H1 (cell line): Measurements from ENCODE around the gene DNAH8.

ENCODE experiments used
- BRCA1 ChIP-seq: IDR thresholded peaks from 2 replicates; pipeline ENCODE4 v1.6.1; 2012; ENCODE audit warnings: low read depth, low read length, improper control_type of control experiment
- EP300 ChIP-seq, 2 experiments: IDR thresholded peaks; 1 replicate in 1 of 2; 2 replicates in 1 of 2; pipeline ENCODE4 v1.6.1; 2011 to 2012; ENCODE audit warnings: low read depth in 2 of 2, low read length in 2 of 2, mild to moderate bottlenecking in 2 of 2, borderline replicate concordance in 1 of 2, inconsistent platforms in 1 of 2, moderate library complexity in 1 of 2
- HDAC2 ChIP-seq, 2 experiments: fragments of 300-600 bp in 1 of 2; sonication (generic) in 1 of 2; IDR thresholded peaks; 2 replicates each; pipeline ENCODE4 v1.6.1; 2011 to 2012; ENCODE audit warnings: low read depth in 2 of 2, low read length in 2 of 2, mild to moderate bottlenecking in 2 of 2, moderate library complexity in 2 of 2, borderline replicate concordance in 1 of 2, inconsistent platforms in 1 of 2
- SAP30 ChIP-seq: fragments of 300-600 bp; sonication (generic); IDR thresholded peaks from 2 replicates; pipeline ENCODE4 v1.7.1; 2012; ENCODE audit warnings: low read length, moderate library complexity, mild to moderate bottlenecking, inconsistent platforms; ENCODE audit not compliant: insufficient read depth, insufficient replicate concordance
- SIX5 ChIP-seq: IDR thresholded peaks from 2 replicates; pipeline ENCODE4 v1.6.1; 2011; ENCODE audit warnings: mild to moderate bottlenecking, low read depth, low read length
- SUZ12 ChIP-seq: fragments of 200-600 bp; sonication (generic); IDR thresholded peaks from 2 replicates; pipeline ENCODE4 v1.6.1; 2012; ENCODE audit warnings: mild to moderate bottlenecking, inconsistent platforms, low read length, moderate library complexity, mixed read lengths
- TBP ChIP-seq: IDR thresholded peaks from 2 replicates; pipeline ENCODE4 v1.6.1; 2011; ENCODE audit warnings: low read depth, low read length, improper control_type of control experiment
- YY1 ChIP-seq: IDR thresholded peaks from 2 replicates; pipeline ENCODE4 v1.6.1; 2011; ENCODE audit warnings: low read depth, mild to moderate bottlenecking, low read length
- ZNF274 ChIP-seq: IDR thresholded peaks from 2 replicates; pipeline ENCODE4 v1.7.0; 2012; ENCODE audit warnings: low read length, borderline replicate concordance; ENCODE audit errors: extremely low read depth
- TF ChIP-seq, protein P1 (sequence below): IDR thresholded peaks from 2 replicates; pipeline ENCODE4 v1.6.1; 2011; ENCODE audit warnings: low read length, improper control_type of control experiment
- TF ChIP-seq, protein P2 (sequence below), 3 experiments: IDR thresholded peaks; 1 replicate in 2 of 3; 2 replicates in 1 of 3; pipeline versions ENCODE4 v1.5.1 to v1.6.1; 2011; ENCODE audit warnings: low read length in 3 of 3, mild to moderate bottlenecking in 3 of 3, inconsistent platforms in 2 of 3, low read depth in 1 of 3, moderate library complexity in 1 of 3; ENCODE audit not compliant: insufficient read depth in 1 of 3; ENCODE audit errors: control extremely low read depth in 1 of 3
- TF ChIP-seq, protein P3 (sequence below): IDR thresholded peaks from 2 replicates; pipeline ENCODE4 v1.6.1; 2012; ENCODE audit warnings: inconsistent platforms

- TF ChIP-seq SIX5 (no peak), ZNF274 (no peak), YY1 (no peak), SAP30 (no peak), TBP (no peak), EP300 (IDR thresholded peaks at IDR 0.05; ENCODE audit: borderline replicate concordance in 1 of 2, low read depth in 2 of 2, low read length in 2 of 2) (no peak), BRCA1 (no peak), HDAC2 (IDR thresholded peaks at IDR 0.05; ENCODE audit: borderline replicate concordance in 1 of 2, low read depth in 2 of 2, low read length in 2 of 2) (no peak), SUZ12 (no peak)
- TF ChIP-seq, protein P1, sequence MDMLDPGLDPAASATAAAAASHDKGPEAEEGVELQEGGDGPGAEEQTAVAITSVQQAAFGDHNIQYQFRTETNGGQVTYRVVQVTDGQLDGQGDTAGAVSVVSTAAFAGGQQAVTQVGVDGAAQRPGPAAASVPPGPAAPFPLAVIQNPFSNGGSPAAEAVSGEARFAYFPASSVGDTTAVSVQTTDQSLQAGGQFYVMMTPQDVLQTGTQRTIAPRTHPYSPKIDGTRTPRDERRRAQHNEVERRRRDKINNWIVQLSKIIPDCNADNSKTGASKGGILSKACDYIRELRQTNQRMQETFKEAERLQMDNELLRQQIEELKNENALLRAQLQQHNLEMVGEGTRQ: no peak
- TF ChIP-seq, protein P2, sequence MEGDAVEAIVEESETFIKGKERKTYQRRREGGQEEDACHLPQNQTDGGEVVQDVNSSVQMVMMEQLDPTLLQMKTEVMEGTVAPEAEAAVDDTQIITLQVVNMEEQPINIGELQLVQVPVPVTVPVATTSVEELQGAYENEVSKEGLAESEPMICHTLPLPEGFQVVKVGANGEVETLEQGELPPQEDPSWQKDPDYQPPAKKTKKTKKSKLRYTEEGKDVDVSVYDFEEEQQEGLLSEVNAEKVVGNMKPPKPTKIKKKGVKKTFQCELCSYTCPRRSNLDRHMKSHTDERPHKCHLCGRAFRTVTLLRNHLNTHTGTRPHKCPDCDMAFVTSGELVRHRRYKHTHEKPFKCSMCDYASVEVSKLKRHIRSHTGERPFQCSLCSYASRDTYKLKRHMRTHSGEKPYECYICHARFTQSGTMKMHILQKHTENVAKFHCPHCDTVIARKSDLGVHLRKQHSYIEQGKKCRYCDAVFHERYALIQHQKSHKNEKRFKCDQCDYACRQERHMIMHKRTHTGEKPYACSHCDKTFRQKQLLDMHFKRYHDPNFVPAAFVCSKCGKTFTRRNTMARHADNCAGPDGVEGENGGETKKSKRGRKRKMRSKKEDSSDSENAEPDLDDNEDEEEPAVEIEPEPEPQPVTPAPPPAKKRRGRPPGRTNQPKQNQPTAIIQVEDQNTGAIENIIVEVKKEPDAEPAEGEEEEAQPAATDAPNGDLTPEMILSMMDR (IDR thresholded peaks at IDR 0.05; ENCODE audit: control extremely low read depth in 1 of 3, insufficient read depth in 1 of 3, low read depth in 1 of 3, low read length in 3 of 3): no peak
- TF ChIP-seq, protein P3, sequence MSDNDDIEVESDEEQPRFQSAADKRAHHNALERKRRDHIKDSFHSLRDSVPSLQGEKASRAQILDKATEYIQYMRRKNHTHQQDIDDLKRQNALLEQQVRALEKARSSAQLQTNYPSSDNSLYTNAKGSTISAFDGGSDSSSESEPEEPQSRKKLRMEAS: no peak
Observed at GRCh38 chr6:38681850-38682249, 33.3 kb upstream of the DNAH8 start.
